ENCODE data around the gene OR52H1. TPM values are rescaled to one million over a fixed set of nuclear protein-coding genes. Genes with fewer than 3 reads are reported as not detected.

OR52H1 gene
- total RNA-seq, 3 donors from 2014 or later (not counting 1 experiment from before 2014, with no cell fraction given), result 0.26 to 0.95 (median 0.70) TPM

DNA sequence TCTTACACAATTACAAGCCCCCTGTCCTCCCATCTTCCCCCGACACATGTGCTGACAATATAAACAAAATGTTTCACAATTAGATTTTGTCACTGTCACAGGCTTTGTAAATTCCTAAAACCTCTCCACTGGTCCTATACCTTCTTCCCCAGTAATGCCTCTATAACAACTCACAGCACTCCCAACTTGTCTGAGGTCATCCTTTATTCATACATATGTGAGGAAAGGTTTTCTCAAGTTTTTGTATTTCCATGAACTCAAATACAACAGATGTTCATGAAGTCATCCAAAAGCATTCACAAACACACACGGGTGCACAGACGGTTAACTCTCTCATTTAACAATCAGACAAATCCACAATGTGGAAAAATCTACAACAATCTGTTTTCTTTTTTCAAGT lies 1.9 kb downstream of the OR52H1 start:
- Mint-ChIP-seq H3K4me1 (no peaks in the 10 kb centered on the region), H3K9me3 (no peaks in the 10 kb centered on the region), H3K36me3 (no peaks in the 10 kb centered on the region), H3K27me3 (ENCODE audit: low read depth in 2 of 2) (peaks cover 3 to 15% of the 10 kb centered on the region in 2 donors), H3K4me3 (no peak overlapping the region), H3K27ac (no peak overlapping the region)
- TF ChIP-seq, protein P1, sequence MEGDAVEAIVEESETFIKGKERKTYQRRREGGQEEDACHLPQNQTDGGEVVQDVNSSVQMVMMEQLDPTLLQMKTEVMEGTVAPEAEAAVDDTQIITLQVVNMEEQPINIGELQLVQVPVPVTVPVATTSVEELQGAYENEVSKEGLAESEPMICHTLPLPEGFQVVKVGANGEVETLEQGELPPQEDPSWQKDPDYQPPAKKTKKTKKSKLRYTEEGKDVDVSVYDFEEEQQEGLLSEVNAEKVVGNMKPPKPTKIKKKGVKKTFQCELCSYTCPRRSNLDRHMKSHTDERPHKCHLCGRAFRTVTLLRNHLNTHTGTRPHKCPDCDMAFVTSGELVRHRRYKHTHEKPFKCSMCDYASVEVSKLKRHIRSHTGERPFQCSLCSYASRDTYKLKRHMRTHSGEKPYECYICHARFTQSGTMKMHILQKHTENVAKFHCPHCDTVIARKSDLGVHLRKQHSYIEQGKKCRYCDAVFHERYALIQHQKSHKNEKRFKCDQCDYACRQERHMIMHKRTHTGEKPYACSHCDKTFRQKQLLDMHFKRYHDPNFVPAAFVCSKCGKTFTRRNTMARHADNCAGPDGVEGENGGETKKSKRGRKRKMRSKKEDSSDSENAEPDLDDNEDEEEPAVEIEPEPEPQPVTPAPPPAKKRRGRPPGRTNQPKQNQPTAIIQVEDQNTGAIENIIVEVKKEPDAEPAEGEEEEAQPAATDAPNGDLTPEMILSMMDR (IDR thresholded peaks at IDR 0.05), result no peak
- DNase-seq (no peak), ATAC-seq (no peak)
- no peaks in the 10 kb centered on the region for H3K4me1 ChIP-seq (ENCODE audit: control insufficient read depth, insufficient read depth, low read length)
- intact Hi-C loops (cut with micrococcal nuclease), result no loop called here
- no peaks in the 10 kb centered on the region for H3K27me3 ChIP-seq (ENCODE audit: control insufficient read depth, insufficient read depth, low read length)
- WGBS (ENCODE audit: insufficient coverage), result 84% methylated on average over 3 of the region's 3 CpGs
- H3K4me3 ChIP-seq (ENCODE audit: low read length), result no peak overlapping the region
- H3K27ac ChIP-seq (ENCODE audit: low read length), result no peak overlapping the region
- no peaks in the 10 kb centered on the region for H3K36me3 ChIP-seq (ENCODE audit: control insufficient read depth, insufficient read depth, low read length)
- no peaks in the 10 kb centered on the region for H3K9me3 ChIP-seq (ENCODE audit: control insufficient read depth, insufficient read depth, low read length)

- Mint-ChIP-seq H3K9me3 (no peaks in the 10 kb centered on the region), H3K4me1 (no peaks in the 10 kb centered on the region), H3K27ac (no peak overlapping the region), H3K27me3 (ENCODE audit: low read depth in 2 of 2) (peaks cover 3 to 20% of the 10 kb centered on the region in 2 donors), H3K36me3 (no peaks in the 10 kb centered on the region), H3K4me3 (no peak overlapping the region)
- ATAC-seq (no peak), DNase-seq (no peak)
- Histone ChIP-seq H3K4me1 (ENCODE audit: control insufficient read depth, insufficient read depth, low read length) (no peaks in the 10 kb centered on the region), H3K9me3 (ENCODE audit: control insufficient read depth, insufficient read depth, low read length) (no peaks in the 10 kb centered on the region), H3K4me3 (ENCODE audit: low read length) (no peak overlapping the region), H3K27me3 (ENCODE audit: control insufficient read depth, insufficient read depth, low read length) (no peaks in the 10 kb centered on the region), H3K27ac (ENCODE audit: low read length) (no peak overlapping the region), H3K36me3 (ENCODE audit: control insufficient read depth, insufficient read depth, low read length) (no peaks in the 10 kb centered on the region)
- TF ChIP-seq, protein P1 (IDR thresholded peaks at IDR 0.05), result no peak
- intact Hi-C loops (cut with micrococcal nuclease), result no loop called here
- no CpG with 5 or more reads among the region's 1 CpG for WGBS (ENCODE audit: insufficient coverage)
Observed at GRCh38 chr11:5541427-5541826, 6.9 kb downstream of the OR52H1 start.

DNA sequence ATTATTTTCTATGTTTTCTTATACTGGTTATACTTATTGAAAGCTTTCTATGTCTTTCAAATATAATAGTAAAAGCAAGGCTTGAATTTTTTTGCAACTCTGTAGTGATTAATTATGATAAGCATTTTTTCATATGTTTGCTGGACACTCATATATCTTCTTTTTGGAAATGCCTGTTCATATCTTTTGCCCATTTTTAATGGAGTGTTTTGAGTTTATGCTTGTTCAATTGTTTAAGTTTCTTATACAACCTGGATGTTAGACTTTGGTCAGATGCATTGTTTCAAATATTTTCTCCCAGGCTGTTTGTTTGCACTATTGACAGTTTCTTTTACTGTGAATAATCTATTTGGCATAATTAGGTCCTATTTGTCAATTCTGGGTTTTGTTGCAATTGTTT lies 11.9 kb downstream of the OR52H1 start:
- Histone ChIP-seq H3K27ac (ENCODE audit: low read length) (no peak overlapping the region), H3K4me3 (ENCODE audit: low read length) (no peak overlapping the region), H3K9me3 (ENCODE audit: control insufficient read depth, insufficient read depth, low read length) (no peaks in the 10 kb centered on the region), H3K4me1 (ENCODE audit: control insufficient read depth, insufficient read depth, low read length) (no peaks in the 10 kb centered on the region), H3K27me3 (ENCODE audit: control insufficient read depth, insufficient read depth, low read length) (no peaks in the 10 kb centered on the region), H3K36me3 (ENCODE audit: control insufficient read depth, insufficient read depth, low read length) (no peaks in the 10 kb centered on the region)
- no peaks in the 10 kb centered on the region for H3K36me3 Mint-ChIP-seq
- DNase-seq, result no peak
- H3K9me3 Mint-ChIP-seq, result no peaks in the 10 kb centered on the region
- TF ChIP-seq, protein P1 (IDR thresholded peaks at IDR 0.05), result no peak
- peaks cover 3 to 24% of the 10 kb centered on the region in 2 donors for H3K27me3 Mint-ChIP-seq (ENCODE audit: low read depth in 2 of 2)
- no peak overlapping the region for H3K27ac Mint-ChIP-seq
- intact Hi-C loops (cut with micrococcal nuclease), result no loop called here
- H3K4me1 Mint-ChIP-seq, result no peaks in the 10 kb centered on the region
- H3K4me3 Mint-ChIP-seq, result no peak overlapping the region
- no peak for ATAC-seq

DNA sequence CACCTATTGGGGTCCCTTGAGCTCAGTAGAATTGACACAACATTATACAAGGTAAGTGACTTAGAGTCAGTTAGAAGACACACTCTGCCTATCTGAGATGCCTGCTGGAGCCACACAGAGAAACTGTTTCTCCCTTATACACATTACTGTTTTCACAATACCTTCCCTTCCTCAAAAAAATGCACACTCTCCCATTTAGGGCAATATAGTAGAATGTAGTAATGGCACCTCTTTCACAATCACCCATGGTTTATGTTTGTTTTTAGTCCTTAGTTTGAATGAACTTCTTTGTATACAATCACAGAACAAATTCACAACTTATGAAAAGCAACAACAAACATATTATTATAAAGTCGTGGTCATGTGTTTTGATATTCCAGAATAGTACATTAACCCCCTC lies 14.3 kb downstream of the OR52H1 start:
- Histone ChIP-seq H3K9me3 (ENCODE audit: control insufficient read depth, insufficient read depth, low read length) (no peaks in the 10 kb centered on the region), H3K27me3 (ENCODE audit: control insufficient read depth, insufficient read depth, low read length) (no peaks in the 10 kb centered on the region), H3K4me3 (ENCODE audit: low read length) (no peak overlapping the region), H3K27ac (ENCODE audit: low read length) (no peak overlapping the region), H3K4me1 (ENCODE audit: control insufficient read depth, insufficient read depth, low read length) (no peaks in the 10 kb centered on the region), H3K36me3 (ENCODE audit: control insufficient read depth, insufficient read depth, low read length) (no peaks in the 10 kb centered on the region)
- H3K27ac Mint-ChIP-seq, result no peak overlapping the region
- no peaks in the 10 kb centered on the region for H3K9me3 Mint-ChIP-seq
- peaks cover 3 to 29% of the 10 kb centered on the region in 2 donors for H3K27me3 Mint-ChIP-seq (ENCODE audit: low read depth in 2 of 2)
- DNase-seq, result no peak
- WGBS (ENCODE audit: insufficient coverage), result no CpG with 5 or more reads among the region's 1 CpG
- H3K4me1 Mint-ChIP-seq, result no peaks in the 10 kb centered on the region
- no peak for ATAC-seq
- no peaks in the 10 kb centered on the region for H3K36me3 Mint-ChIP-seq
- TF ChIP-seq, protein P1 (IDR thresholded peaks at IDR 0.05), result no peak
- intact Hi-C loops (cut with micrococcal nuclease), result no loop called here
- H3K4me3 Mint-ChIP-seq, result no peak overlapping the region

Measured in natural killer cell (primary cell).